Effector memory CD8-positive, alpha-beta T cell (primary cell): Measurements from ENCODE around the gene CDKL2.
"Not testable (repeated sequence)": the region's sequence is repeated elsewhere in the genome, so short reads cannot be mapped to it uniquely, and the experiment has no call there.

Experiments
- ATAC-seq: fragments of 150-1000 bp; cut with Tn5 transposase; replicated peaks from 2 replicates; pipeline ENCODE4 v1.10.0; 2021; ENCODE audit warnings: mild to moderate bottlenecking, moderate library complexity
- DNase-seq, 3 experiments: peaks; one replicate each; pipeline ENCODE4 v3.0.0; 2021
- H3K27ac Mint-ChIP-seq, 2 donors: one replicate each; pipeline ENCODE4 v1.8.0; 2022; ENCODE audit warnings: mild to moderate bottlenecking in 2 of 2, mixed read lengths in 2 of 2, moderate library complexity in 2 of 2
- H3K27me3 Mint-ChIP-seq, 2 donors: one replicate each; pipeline ENCODE4 v1.8.0; 2022; ENCODE audit warnings: mixed read lengths in 2 of 2
- H3K36me3 Mint-ChIP-seq: one replicate; pipeline ENCODE4 v1.8.0; 2022; ENCODE audit warnings: mild to moderate bottlenecking, moderate library complexity, mixed read lengths; ENCODE audit not compliant: insufficient read depth
- H3K4me1 Mint-ChIP-seq, 2 donors: one replicate each; pipeline ENCODE4 v1.8.0; 2022; ENCODE audit warnings: low read depth in 2 of 2, mixed read lengths in 2 of 2
- H3K4me3 Mint-ChIP-seq, 2 donors: one replicate each; pipeline ENCODE4 v1.8.0; 2022; ENCODE audit warnings: mild to moderate bottlenecking in 2 of 2, mixed read lengths in 2 of 2, moderate library complexity in 2 of 2
- H3K9me3 Mint-ChIP-seq, 2 donors: one replicate each; pipeline ENCODE4 v1.8.0; 2022; ENCODE audit warnings: mixed read lengths in 2 of 2

CDKL2 gene

DNA sequence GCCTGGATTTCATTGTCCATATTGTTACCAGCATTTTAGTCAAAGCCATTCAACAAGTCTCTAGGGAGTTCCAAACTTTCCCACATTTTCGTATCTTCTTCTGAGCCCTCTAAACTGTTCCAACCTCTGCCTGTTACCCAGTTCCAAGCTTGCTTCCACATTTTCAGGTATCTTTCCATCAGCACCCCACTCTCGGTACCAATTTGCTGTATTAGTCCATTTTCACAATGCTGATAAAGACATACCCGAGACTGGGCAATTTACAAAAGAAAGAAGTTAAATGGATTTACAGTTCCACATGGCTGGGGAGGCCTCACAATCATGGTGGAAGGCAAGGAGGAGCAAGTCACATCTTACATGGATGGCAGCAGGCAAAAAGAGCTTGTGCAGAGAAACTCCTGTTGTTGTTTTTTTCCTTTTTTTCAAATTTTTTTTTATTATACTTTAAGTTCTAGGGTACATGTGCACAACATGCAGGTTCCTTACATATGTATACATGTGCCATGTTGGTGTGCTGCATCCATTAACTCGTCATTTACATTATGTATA lies 96.9 kb downstream of the CDKL2 start:
- H3K9me3 Mint-ChIP-seq, H3K27ac Mint-ChIP-seq, H3K27me3 Mint-ChIP-seq, H3K4me1 Mint-ChIP-seq, ATAC-seq, DNase-seq, H3K4me3 Mint-ChIP-seq: not testable (repeated sequence)
- peaks cover 14% of the 10 kb centered on the region for H3K36me3 Mint-ChIP-seq

GRCh38 chr4:75531536-75532143 lies 98.7 kb downstream of the CDKL2 start:
- not testable (repeated sequence) for H3K9me3 Mint-ChIP-seq, ATAC-seq, H3K27ac Mint-ChIP-seq, DNase-seq, H3K4me1 Mint-ChIP-seq, H3K4me3 Mint-ChIP-seq, H3K27me3 Mint-ChIP-seq
- peaks cover 32% of the 10 kb centered on the region for H3K36me3 Mint-ChIP-seq

- Mint-ChIP-seq H3K4me1 (no peaks in the 10 kb centered on the region), H3K36me3 (peaks cover 39% of the 10 kb centered on the region), H3K9me3 (peaks cover 6 to 7% of the 10 kb centered on the region in 2 donors), H3K27me3 (no peaks in the 10 kb centered on the region), H3K4me3 (no peak overlapping the region), H3K27ac (no peak overlapping the region)
- DNase-seq (no peak), ATAC-seq (no peak)
Observed at GRCh38 chr4:75530556-75531322, 99.6 kb downstream of the CDKL2 start.
